Neural progenitor cell (in vitro differentiated cells): Measurements from ENCODE around the gene SESN2. TPM values are rescaled to one million over a fixed set of nuclear protein-coding genes. Genes with fewer than 3 reads are reported as not detected.
A peak's percentile ranks its signal among the peaks of the same experiment; 100 is the strongest.

ENCODE experiments used
- DNase-seq: peaks from one replicate; pipeline ENCODE4 v3.0.0-alpha.2; 2016; ENCODE audit warnings: low spot score
- H2AFZ ChIP-seq: fragments of 200-600 bp; sonication (generic); replicated peaks from 2 replicates; pipeline ENCODE4 v1.6.1; 2016; ENCODE audit warnings: antibody characterized with exemption
- H3F3A ChIP-seq: fragments of 200-600 bp; sonication (generic); 2 replicates; pipeline ENCODE4 v1.6.1; 2016; ENCODE audit warnings: antibody characterized with exemption, low read depth
- H3K27ac ChIP-seq: fragments of 200-600 bp; sonication (generic); 2 replicates; pipeline ENCODE4 v1.5.1; 2016; ENCODE audit warnings: mild to moderate bottlenecking
- H3K27me3 ChIP-seq: fragments of 200-600 bp; sonication (generic); 2 replicates; pipeline ENCODE4 v1.6.1; 2016; ENCODE audit warnings: mild to moderate bottlenecking, moderate library complexity
- H3K36me3 ChIP-seq: fragments of 200-600 bp; sonication (generic); 2 replicates; pipeline ENCODE4 v1.5.1; 2016
- H3K4me1 ChIP-seq: fragments of 200-600 bp; sonication (generic); 2 replicates; pipeline ENCODE4 v1.6.1; 2016; ENCODE audit warnings: mixed run types
- H3K4me2 ChIP-seq: fragments of 200-600 bp; sonication (generic); 2 replicates; pipeline ENCODE4 v1.6.1; 2016
- H3K4me3 ChIP-seq: fragments of 200-600 bp; sonication (generic); 2 replicates; pipeline ENCODE4 v1.5.1; 2016
- H3K79me2 ChIP-seq: fragments of 200-600 bp; sonication (generic); 2 replicates; pipeline ENCODE4 v1.6.1; 2016; ENCODE audit warnings: low read depth
- H3K9ac ChIP-seq: fragments of 200-600 bp; sonication (generic); 2 replicates; pipeline ENCODE4 v1.6.1; 2016
- H3K9me3 ChIP-seq: fragments of 200-600 bp; sonication (generic); 2 replicates; pipeline ENCODE4 v1.5.1; 2016; ENCODE audit warnings: low read depth
- H4K20me1 ChIP-seq: fragments of 200-600 bp; sonication (generic); 2 replicates; pipeline ENCODE4 v1.6.1; 2016; ENCODE audit warnings: low read depth
- H3K27ac Mint-ChIP-seq: 3 replicates; pipeline ENCODE4 v1.8.0; 2021; ENCODE audit warnings: mixed read lengths
- H3K27me3 Mint-ChIP-seq: 2 replicates; pipeline ENCODE4 v1.8.0; 2022; ENCODE audit warnings: low read depth, mild to moderate bottlenecking, inconsistent platforms, moderate library complexity, mixed read lengths; ENCODE audit not compliant: insufficient read depth
- H3K36me3 Mint-ChIP-seq: 3 replicates; pipeline ENCODE4 v1.8.0; 2021; ENCODE audit warnings: mixed read lengths
- H3K4me1 Mint-ChIP-seq: 3 replicates; pipeline ENCODE4 v1.8.0; 2021; ENCODE audit warnings: mixed read lengths
- H3K4me3 Mint-ChIP-seq: 3 replicates; pipeline ENCODE4 v1.8.0; 2021; ENCODE audit warnings: mild to moderate bottlenecking, moderate library complexity, mixed read lengths
- H3K9me3 Mint-ChIP-seq: 3 replicates; pipeline ENCODE4 v1.8.0; 2020; ENCODE audit warnings: mixed read lengths
- EZH2 ChIP-seq: fragments of 200-600 bp; sonication (generic); IDR thresholded peaks from 2 replicates; pipeline ENCODE4 v1.6.1; 2017; ENCODE audit warnings: antibody characterized with exemption, mild to moderate bottlenecking, moderate library complexity
- EZH2phosphoT487 ChIP-seq: fragments of 200-600 bp; sonication (generic); IDR thresholded peaks from 2 replicates; pipeline ENCODE4 v1.6.1; 2017; ENCODE audit warnings: antibody characterized with exemption
- total RNA-seq: library from RNA; depleted of rRNA; stranded (reverse); fragments of >200 nt; gene quantifications from 2 replicates; pipeline ENCODE4 v1.2.3, GENCODE V29; 2015; ENCODE audit warnings: low replicate concordance
- TF ChIP-seq, protein P1 (sequence below): fragments of 200-600 bp; sonication (generic); IDR thresholded peaks from 2 replicates; pipeline ENCODE4 v1.5.1; 2017; ENCODE audit warnings: antibody characterized with exemption, mild to moderate bottlenecking

Gene SESN2
- total RNA-seq, 1 donor from 2014 or later: 7.6 TPM

DNA sequence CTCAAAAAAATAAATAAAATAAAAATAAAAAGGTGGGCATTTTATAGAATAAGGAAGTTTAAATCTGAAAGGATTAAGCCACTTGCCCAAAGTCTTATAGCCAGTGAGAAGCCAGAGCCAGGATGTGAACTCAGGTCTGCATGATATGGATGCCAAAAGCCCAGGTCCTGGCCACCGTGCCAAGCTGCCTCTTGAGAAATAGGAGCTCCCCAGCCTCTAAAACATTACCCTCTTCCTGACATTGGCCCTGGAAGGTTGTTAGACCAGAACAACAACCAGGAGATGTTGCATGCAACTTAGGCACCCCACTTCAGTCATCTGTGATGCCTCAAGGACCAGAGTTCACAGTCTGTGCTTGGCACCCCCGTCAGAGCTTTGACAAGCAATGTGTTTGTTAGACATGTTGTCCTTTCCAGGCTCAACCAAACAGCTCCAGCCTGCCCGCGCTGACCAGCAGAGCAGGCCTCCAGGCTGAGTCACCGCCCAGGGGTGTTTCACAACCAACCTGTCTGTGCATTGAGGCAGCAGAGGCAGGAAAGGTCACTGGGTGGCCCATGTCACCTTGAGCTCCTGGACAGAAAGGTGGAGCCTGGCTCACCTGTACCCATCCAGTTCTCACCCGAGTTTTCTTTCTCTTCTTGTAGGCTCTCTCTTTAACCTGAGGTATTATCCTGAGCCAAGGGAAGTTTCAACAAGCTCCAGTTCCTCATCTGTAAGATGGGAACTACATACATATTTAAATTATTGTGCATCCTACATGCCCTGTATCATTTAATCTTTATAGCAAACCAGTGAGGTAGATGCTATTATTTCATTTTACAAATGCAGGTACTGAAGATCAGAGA is 54.6 kb downstream of the SESN2 start:
- Mint-ChIP-seq H3K27ac (peak overlapping the region; percentile 43), H3K4me1 (no peaks in the 10 kb centered on the region), H3K9me3 (no peaks in the 10 kb centered on the region), H3K36me3 (no peaks in the 10 kb centered on the region), H3K27me3 (no peaks in the 10 kb centered on the region), H3K4me3 (no peak overlapping the region)
- Histone ChIP-seq H3K4me1 (no peaks in the 10 kb centered on the region), H3K36me3 (no peaks in the 10 kb centered on the region), H2AFZ (no peak overlapping the region), H3K27me3 (no peaks in the 10 kb centered on the region), H3K9me3 (no peaks in the 10 kb centered on the region), H4K20me1 (no peaks in the 10 kb centered on the region), H3K27ac (no peak overlapping the region), H3K79me2 (no peaks in the 10 kb centered on the region), H3K9ac (no peak overlapping the region), H3K4me2 (no peak overlapping the region), H3K4me3 (no peak overlapping the region), H3F3A (no peaks in the 10 kb centered on the region)
- DNase-seq: no peak
- TF ChIP-seq, protein P1, sequence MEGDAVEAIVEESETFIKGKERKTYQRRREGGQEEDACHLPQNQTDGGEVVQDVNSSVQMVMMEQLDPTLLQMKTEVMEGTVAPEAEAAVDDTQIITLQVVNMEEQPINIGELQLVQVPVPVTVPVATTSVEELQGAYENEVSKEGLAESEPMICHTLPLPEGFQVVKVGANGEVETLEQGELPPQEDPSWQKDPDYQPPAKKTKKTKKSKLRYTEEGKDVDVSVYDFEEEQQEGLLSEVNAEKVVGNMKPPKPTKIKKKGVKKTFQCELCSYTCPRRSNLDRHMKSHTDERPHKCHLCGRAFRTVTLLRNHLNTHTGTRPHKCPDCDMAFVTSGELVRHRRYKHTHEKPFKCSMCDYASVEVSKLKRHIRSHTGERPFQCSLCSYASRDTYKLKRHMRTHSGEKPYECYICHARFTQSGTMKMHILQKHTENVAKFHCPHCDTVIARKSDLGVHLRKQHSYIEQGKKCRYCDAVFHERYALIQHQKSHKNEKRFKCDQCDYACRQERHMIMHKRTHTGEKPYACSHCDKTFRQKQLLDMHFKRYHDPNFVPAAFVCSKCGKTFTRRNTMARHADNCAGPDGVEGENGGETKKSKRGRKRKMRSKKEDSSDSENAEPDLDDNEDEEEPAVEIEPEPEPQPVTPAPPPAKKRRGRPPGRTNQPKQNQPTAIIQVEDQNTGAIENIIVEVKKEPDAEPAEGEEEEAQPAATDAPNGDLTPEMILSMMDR: no peak
- TF ChIP-seq EZH2phosphoT487: no peak
- TF ChIP-seq EZH2: no peak

DNA sequence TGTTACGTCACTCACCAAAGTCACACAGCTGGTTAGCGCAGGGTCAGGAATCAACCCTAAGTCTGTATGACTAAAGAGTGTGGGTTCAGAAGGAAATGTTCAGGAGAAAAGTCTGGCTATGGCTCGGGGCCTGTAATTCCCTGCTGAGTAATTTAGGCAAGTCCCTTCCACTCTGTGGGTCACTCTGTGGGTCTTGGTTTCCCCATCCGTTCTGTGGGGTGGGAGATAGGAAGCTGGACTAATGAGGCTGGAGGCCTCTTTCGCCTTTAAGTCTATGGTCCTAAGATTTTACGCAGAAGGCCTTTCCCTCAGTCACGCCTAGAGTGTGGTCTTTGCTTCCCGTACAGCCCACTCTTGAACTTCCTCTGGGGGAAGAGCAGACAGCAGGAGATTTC is 55.2 kb downstream of the SESN2 start:
- Histone ChIP-seq H3K27me3 (no peaks in the 10 kb centered on the region), H3K79me2 (no peaks in the 10 kb centered on the region), H3K4me2 (no peak overlapping the region), H3F3A (no peaks in the 10 kb centered on the region), H4K20me1 (no peaks in the 10 kb centered on the region), H3K9me3 (no peaks in the 10 kb centered on the region), H3K4me3 (no peak overlapping the region), H3K36me3 (no peaks in the 10 kb centered on the region), H3K27ac (no peak overlapping the region), H3K9ac (no peak overlapping the region), H2AFZ (no peak overlapping the region), H3K4me1 (no peaks in the 10 kb centered on the region)
- H3K27me3 Mint-ChIP-seq: no peaks in the 10 kb centered on the region
- no peaks in the 10 kb centered on the region for H3K36me3 Mint-ChIP-seq
- no peak for TF ChIP-seq EZH2phosphoT487
- TF ChIP-seq EZH2: no peak
- TF ChIP-seq, protein P1: no peak
- no peaks in the 10 kb centered on the region for H3K4me1 Mint-ChIP-seq
- H3K4me3 Mint-ChIP-seq: no peak overlapping the region
- no peak for DNase-seq
- no peaks in the 10 kb centered on the region for H3K9me3 Mint-ChIP-seq
- H3K27ac Mint-ChIP-seq: no peak overlapping the region

- H3K27me3 Mint-ChIP-seq: peaks cover under 1% of the 10 kb centered on the region
- H3K36me3 Mint-ChIP-seq: no peaks in the 10 kb centered on the region
- no peaks in the 10 kb centered on the region for H3F3A ChIP-seq
Observed at GRCh38 chr1:28317014-28317413, 57.7 kb downstream of the SESN2 start.

More at GRCh38 chr1:28317014-28317413, 57.7 kb downstream of the SESN2 start:
- no peaks in the 10 kb centered on the region for H3K4me1 ChIP-seq
- H3K79me2 ChIP-seq: no peaks in the 10 kb centered on the region
- no peak overlapping the region for H3K27ac Mint-ChIP-seq
- H3K9me3 Mint-ChIP-seq: no peaks in the 10 kb centered on the region
- DNase-seq: no peak
- no peaks in the 10 kb centered on the region for H3K4me1 Mint-ChIP-seq
- H3K36me3 ChIP-seq: no peaks in the 10 kb centered on the region
- H3K4me3 Mint-ChIP-seq: no peak overlapping the region
- H3K27me3 ChIP-seq: no peaks in the 10 kb centered on the region
- no peak overlapping the region for H2AFZ ChIP-seq
- H3K27ac ChIP-seq: no peak overlapping the region
- H3K4me2 ChIP-seq: no peak overlapping the region
- no peak overlapping the region for H3K9ac ChIP-seq
- no peak overlapping the region for H3K4me3 ChIP-seq
- TF ChIP-seq, protein P1: no peak
- TF ChIP-seq EZH2: no peak
- no peak for TF ChIP-seq EZH2phosphoT487
- H3K9me3 ChIP-seq: no peaks in the 10 kb centered on the region
- no peaks in the 10 kb centered on the region for H4K20me1 ChIP-seq
